NCI-H187 treated with DMSO at 0.1 percent for 48 hours (cell line): Measurements from ENCODE around the gene APLP1.
A peak's percentile ranks its signal among the peaks of the same experiment; 100 is the strongest.
"Not testable (repeated sequence)": the region's sequence is repeated elsewhere in the genome, so short reads cannot be mapped to it uniquely, and the experiment has no call there.

Experiments
- DNase-seq: peaks from one replicate; lab custom pipeline; 2025; lab: John Stamatoyannopoulos, UW

Gene APLP1

GRCh38 chr19:35882114-35882832 lies 13.9 kb downstream of the APLP1 start:
- DNase-seq: peak; percentile 18

GRCh38 chr19:35883882-35884281 lies 15.5 kb downstream of the APLP1 start:
- DNase-seq: no peak

GRCh38 chr19:35885225-35885738 lies 16.9 kb downstream of the APLP1 start:
- no peak for DNase-seq

DNA sequence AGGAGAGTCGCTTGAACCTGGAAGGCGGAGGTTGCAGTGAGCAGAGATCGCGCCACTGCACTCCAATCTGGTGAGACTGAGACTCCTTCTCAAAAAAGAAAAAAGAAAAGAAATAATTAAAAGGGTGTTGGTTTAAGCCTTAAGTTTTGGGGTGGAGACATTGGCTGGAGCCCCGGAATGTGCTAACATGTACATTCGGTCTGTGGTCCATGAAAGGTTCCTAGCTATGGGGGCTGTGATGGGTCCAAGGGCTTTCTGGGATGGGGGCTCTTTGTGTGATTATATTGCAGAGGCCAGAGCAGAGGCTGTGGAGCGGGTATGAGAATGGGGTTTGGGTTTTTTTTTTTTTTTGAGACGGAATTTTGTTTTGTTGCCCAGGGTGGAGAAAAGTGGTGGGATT lies 17.5 kb downstream of the APLP1 start:
- no peak for DNase-seq

GRCh38 chr19:35887197-35887596 lies 18.8 kb downstream of the APLP1 start:
- no peak for DNase-seq

- no peak for DNase-seq
Observed at GRCh38 chr19:35888398-35888797, 20.0 kb downstream of the APLP1 start.

GRCh38 chr19:35889370-35890112 lies 21.2 kb downstream of the APLP1 start:
- DNase-seq: no peak

DNA sequence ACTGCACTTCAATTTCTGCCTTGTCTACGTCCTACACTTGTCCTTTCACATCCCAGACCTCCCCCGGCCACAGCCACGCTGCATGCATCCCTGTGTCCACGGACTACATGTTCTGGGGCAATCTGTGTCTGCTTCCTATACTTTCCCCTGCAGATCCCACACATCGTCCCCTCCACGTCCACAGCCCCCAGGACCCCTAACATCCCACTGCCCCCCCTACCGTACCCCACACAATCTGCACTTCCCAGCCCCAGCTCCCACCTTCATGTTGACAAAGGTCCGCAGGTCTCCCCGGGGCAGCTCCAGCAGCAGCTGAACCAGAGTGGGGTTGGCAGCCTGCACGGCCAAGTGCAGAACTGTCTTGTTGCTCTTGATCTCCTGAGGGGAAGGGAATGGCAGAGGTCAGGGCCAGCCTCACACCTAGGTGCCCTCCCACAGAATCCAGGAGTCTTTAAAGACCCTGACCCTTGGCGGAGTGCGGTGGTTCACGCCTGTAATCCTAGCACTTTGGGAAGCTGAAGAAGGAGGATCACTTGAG lies 21.8 kb downstream of the APLP1 start:
- DNase-seq: no peak

- not testable (repeated sequence) for DNase-seq
Observed at GRCh38 chr19:35891819-35892218, 23.4 kb downstream of the APLP1 start.

- DNase-seq: no peak
Observed at GRCh38 chr19:35894342-35894741, 26.0 kb downstream of the APLP1 start.

- DNase-seq: no peak
Observed at GRCh38 chr19:35895911-35896642, 27.7 kb downstream of the APLP1 start.

DNA sequence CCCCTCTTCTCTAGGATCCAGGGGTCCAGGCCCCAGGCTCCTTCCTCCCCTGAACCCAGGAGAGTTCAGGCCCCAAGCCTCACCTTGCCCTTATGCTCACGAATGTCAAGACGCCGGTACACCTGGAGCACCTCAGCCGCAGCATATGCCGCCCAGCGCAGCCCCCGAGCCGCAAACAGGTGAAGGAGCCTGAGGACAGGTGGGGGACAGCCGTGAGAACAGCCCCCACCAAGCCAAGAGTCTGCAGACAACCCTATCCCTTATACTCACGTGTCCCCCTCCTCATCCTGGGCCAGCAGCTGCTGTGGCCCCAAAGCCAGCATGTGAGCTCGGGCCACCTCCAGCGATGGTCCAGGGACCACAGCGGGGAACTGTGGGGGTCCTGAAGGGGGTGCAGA lies 28.3 kb downstream of the APLP1 start:
- DNase-seq: no peak

DNA sequence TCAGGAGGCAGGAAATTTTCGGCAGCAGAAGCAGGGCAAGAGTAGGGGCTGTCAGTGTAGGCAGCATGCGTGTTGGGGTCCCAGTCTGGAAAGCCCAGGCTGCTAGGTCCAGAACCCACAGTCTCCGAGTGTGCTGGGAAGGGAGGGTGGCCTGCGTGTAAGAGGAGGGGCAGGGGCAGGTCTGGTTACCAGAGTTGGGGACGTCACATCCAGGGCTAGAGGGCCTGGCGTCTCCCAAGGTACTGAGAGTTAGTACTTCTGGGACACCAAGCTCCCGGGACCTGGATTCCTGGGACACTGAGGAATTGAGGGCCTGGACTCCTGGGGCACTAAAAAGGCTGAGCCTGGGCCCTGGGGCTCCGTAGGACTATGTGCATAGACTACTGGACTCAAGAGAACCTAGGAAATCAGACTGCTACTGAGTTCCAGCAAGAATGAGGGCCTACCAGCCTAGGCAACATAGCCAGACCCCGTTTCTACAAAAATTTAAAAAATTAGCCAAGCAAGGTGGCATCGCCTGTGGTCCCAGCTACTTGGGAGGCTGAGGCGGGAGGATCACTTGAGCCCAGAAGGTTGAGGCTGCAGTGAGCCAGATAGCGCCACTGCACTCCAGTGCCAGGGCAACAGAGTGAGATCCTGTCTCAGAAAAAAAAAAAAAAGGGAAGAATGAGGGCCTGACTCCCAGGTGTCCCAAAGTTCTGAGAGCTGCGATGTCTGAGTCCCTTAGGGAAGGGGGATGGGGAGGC lies 29.5 kb downstream of the APLP1 start:
- no peak for DNase-seq

DNA sequence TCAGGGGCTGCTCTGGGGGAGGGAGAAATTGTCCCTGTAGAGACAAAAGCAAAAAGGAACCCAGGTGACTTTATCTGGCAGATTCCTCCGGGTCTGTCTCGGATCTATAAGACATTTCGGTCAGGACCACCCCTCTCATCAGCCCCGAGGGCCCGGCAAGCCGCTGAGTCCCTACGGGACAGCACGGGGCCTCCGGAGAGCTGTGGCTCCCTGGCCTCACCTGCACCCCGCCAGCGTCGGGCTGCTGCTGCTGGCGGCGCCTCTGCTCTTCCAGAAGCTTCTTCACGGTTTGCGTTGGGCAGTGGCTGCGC lies 30.1 kb downstream of the APLP1 start:
- no peak for DNase-seq

- DNase-seq: peak; percentile 21
Observed at GRCh38 chr19:35899547-35900214, 31.3 kb downstream of the APLP1 start.

GRCh38 chr19:35901055-35901644 lies 32.8 kb downstream of the APLP1 start:
- no peak for DNase-seq

- DNase-seq: no peak
Observed at GRCh38 chr19:35901854-35902661, 33.7 kb downstream of the APLP1 start, which contains the start of gene HCST. Gene HCST (plus strand): TSS chr19:35902529. CDS start chr19:35902594, 65 bp downstream.

- DNase-seq: no peak
Observed at GRCh38 chr19:35902870-35903475, 34.6 kb downstream of the APLP1 start.

DNA sequence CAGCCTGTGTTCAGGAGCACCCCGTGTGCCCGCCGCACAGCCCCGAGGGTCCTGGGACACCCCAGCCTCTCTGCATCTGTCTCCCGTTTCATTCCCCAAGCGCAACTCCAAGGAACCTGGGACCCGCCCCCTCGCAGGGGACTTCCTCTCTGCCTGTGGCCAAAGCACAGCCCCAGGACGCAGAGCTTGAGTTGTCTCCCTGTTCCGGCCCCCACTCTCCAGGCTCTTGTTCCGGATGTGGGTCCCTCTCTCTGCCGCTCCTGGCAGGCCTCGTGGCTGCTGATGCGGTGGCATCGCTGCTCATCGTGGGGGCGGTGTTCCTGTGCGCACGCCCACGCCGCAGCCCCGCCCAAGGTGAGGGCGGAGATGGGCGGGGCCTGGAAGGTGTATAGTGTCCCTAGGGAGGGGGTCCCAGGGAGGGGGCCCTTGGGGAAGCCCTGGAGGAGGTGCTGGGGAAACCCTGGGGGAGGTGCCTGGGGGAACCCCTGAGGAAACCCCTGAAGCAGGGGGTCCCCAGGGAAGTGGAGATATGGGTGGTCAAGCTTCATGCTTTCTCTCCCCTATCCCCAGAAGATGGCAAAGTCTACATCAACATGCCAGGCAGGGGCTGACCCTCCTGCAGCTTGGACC lies 35.3 kb downstream of the APLP1 start:
- DNase-seq: no peak
